GM12878 (cell line): ENCODE results near the gene ACSF3. TPM values are rescaled to one million over a fixed set of nuclear protein-coding genes. Genes with fewer than 3 reads are reported as not detected.

Experiments used
- ATAC-seq: fragments of 200-7000 bp; cut with Tn5 transposase; 3 replicates; pipeline ENCODE4 v1.9.1; 2020; ENCODE audit warnings: mild to moderate bottlenecking, moderate library complexity
- BruUV-seq: library from RNA; stranded (reverse); fragments of 400-500 nt; replicated peaks from 2 replicates; lab custom pipeline; 2021; lab: Mats Ljungman, UMichigan
- CTCF ChIA-PET: fragments of 300-600 bp; sonication (Branson Sonifier 250); formaldehyde crosslinking; extraction: SDS; loops from one replicate; lab custom pipeline; 2021; ENCODE audit warnings: inconsistent platforms; lab: Yijun Ruan, JAX
- POLR2A ChIA-PET: fragments of 350-600 bp; formaldehyde crosslinking; extraction: SDS; loops from one replicate; lab custom pipeline; 2021; ENCODE audit warnings: inconsistent platforms; lab: Charles Lee
- RAD21 ChIA-PET: fragments of 300-600 bp; sonication (Branson Sonifier 250); formaldehyde crosslinking; loops from one replicate; lab custom pipeline; 2023; ENCODE audit warnings: antibody characterized with exemption; ENCODE audit not compliant: unreplicated experiment; lab: Charles Lee
- SMC1A ChIA-PET: fragments of 300-600 bp; sonication (Branson Sonifier 250); formaldehyde crosslinking; loops from one replicate; lab custom pipeline; 2023; ENCODE audit not compliant: unreplicated experiment, uncharacterized antibody; lab: Charles Lee
- DNase-seq: peaks from one replicate; pipeline ENCODE4 v3.0.0-alpha.2; 2011; ENCODE audit warnings: low read depth, low spot score
- FAIRE-seq: peaks from 3 replicates; lab custom pipeline; 2011; peaks lifted over from hg19 to GRCh38; lab: Jason Lieb, UNC
- H2AFZ ChIP-seq: 2 replicates; pipeline ENCODE4 v1.6.0; 2011; ENCODE audit warnings: low read depth, low read length, control low read depth; ENCODE audit not compliant: control insufficient read depth
- H3K27ac ChIP-seq: 2 replicates; pipeline ENCODE4 v1.5.1; 2011; ENCODE audit warnings: control low read depth; ENCODE audit not compliant: control insufficient read depth, insufficient read depth
- H3K27me3 ChIP-seq, 2 experiments: replicated peaks in 1 of 2; 2 replicates each; pipeline versions ENCODE4 v1.6.0 to v1.6.1; 2011; ENCODE audit warnings: low read length in 1 of 2; ENCODE audit not compliant: control insufficient read depth in 2 of 2, insufficient read depth in 2 of 2
- H3K36me3 ChIP-seq, 2 experiments: 2 replicates each; pipeline ENCODE4 v1.5.1; 2011; ENCODE audit warnings: low read length in 1 of 2; ENCODE audit not compliant: control insufficient read depth in 2 of 2, insufficient read depth in 2 of 2
- H3K4me1 ChIP-seq: 2 replicates; pipeline ENCODE4 v1.6.1; 2011; ENCODE audit warnings: mild to moderate bottlenecking, low read length, moderate library complexity, mixed read lengths; ENCODE audit not compliant: control insufficient read depth, insufficient read depth
- H3K4me2 ChIP-seq: 2 replicates; pipeline ENCODE4 v1.6.0; 2011; ENCODE audit warnings: control low read depth; ENCODE audit not compliant: control insufficient read depth, insufficient read depth
- H3K4me3 ChIP-seq: fragments of 200-600 bp; sonication (generic); 2 replicates; pipeline ENCODE4 v1.5.1; 2016
- H3K79me2 ChIP-seq: 2 replicates; pipeline ENCODE4 v1.6.0; 2011; ENCODE audit warnings: low read length; ENCODE audit not compliant: control insufficient read depth, insufficient read depth
- H3K9ac ChIP-seq: 2 replicates; pipeline ENCODE4 v1.8.0; 2011; ENCODE audit warnings: low read length, control low read depth, mixed read lengths; ENCODE audit not compliant: control insufficient read depth, insufficient read depth
- H3K9me3 ChIP-seq: replicated peaks from 3 replicates; pipeline ENCODE4 v1.5.1; 2011; ENCODE audit warnings: mild to moderate bottlenecking, low read length; ENCODE audit not compliant: control insufficient read depth, insufficient read depth
- H4K20me1 ChIP-seq: 2 replicates; pipeline ENCODE4 v1.6.0; 2011; ENCODE audit not compliant: control insufficient read depth, insufficient read depth
- CEBPB ChIP-seq, 2 experiments: fragments of 150-350 bp in 1 of 2; IDR thresholded peaks; 2 replicates each; pipeline ENCODE4 v1.6.1; 2012 to 2014; ENCODE audit warnings: low read depth in 2 of 2, low read length in 2 of 2, borderline replicate concordance in 1 of 2, inconsistent platforms in 1 of 2
- CHD4 ChIP-seq: fragments of 200-600 bp; sonication (generic); IDR thresholded peaks from 2 replicates; pipeline ENCODE4 v1.6.1; 2016; ENCODE audit warnings: mild to moderate bottlenecking
- HDAC2 ChIP-seq: fragments of 200-600 bp; sonication (generic); IDR thresholded peaks from 2 replicates; pipeline ENCODE4 v1.6.1; 2017
- KAT2A ChIP-seq: conservative IDR thresholded peaks from 2 replicates; pipeline ENCODE4 v1.6.1; 2011; ENCODE audit warnings: low read depth, low read length; ENCODE audit not compliant: control insufficient read depth
- MEF2B ChIP-seq: fragments of 450-650 bp; IDR thresholded peaks from 2 replicates; pipeline ENCODE4 v1.6.1; 2018; ENCODE audit warnings: mild to moderate bottlenecking, moderate library complexity; ENCODE audit not compliant: partially characterized antibody, poor library complexity, severe bottlenecking
- POLR2A ChIP-seq: IDR thresholded peaks from 2 replicates; pipeline ENCODE4 v1.6.1; 2011; ENCODE audit warnings: low read depth, mild to moderate bottlenecking, low read length
- POLR2AphosphoS5 ChIP-seq: IDR thresholded peaks from 2 replicates; pipeline ENCODE4 v1.6.1; 2011; ENCODE audit warnings: mild to moderate bottlenecking, low read length, inconsistent platforms
- TCF3 ChIP-seq: IDR thresholded peaks from 2 replicates; pipeline ENCODE4 v1.6.1; 2012; ENCODE audit warnings: low read depth, mild to moderate bottlenecking, low read length, borderline replicate concordance; ENCODE audit not compliant: insufficient read depth
- WGBS: methylation state at CpG from one replicate; pipeline ENCODE4 v1.1.6; 2016; ENCODE audit warnings: low lambda C conversion rate; ENCODE audit not compliant: insufficient replicate concordance, insufficient coverage; ENCODE audit errors: missing lambda C conversion rate; 5-methylcytosine and 5-hydroxymethylcytosine counted together
- in situ Hi-C: fragments of 300-500 bp; cut with MboI; formaldehyde crosslinking; loops from 9 replicates; pipeline ENCODE4 v1.14.3; 2018; ENCODE audit warnings: mixed read lengths
- intact Hi-C: fragments of 100-400 bp; cut with micrococcal nuclease; formaldehyde crosslinking; loops from one replicate; pipeline ENCODE4 v1.14.2; 2022; ENCODE audit not compliant: unreplicated experiment
- polyA plus RNA-seq, 11 experiments: library from polyadenylated mRNA; depleted of rRNA in 4 of 11; unstranded in 6 of 11; stranded (reverse) in 5 of 11; fragments of >200 nt; fragmentation: Nextera tagmentation in 4 of 11; fragmentation: Illumina TruSeq in 1 of 11; extraction: Ambion mirVana in 4 of 11; extraction: Trizol in 1 of 11; gene quantifications; 1 replicate in 1 of 11; 2 replicates in 10 of 11; pipeline versions ENCODE4 v1.2.1 to v1.2.3, GENCODE V29; 2011 to 2016; ENCODE audit warnings: inconsistent platforms in 2 of 11, missing spikeins in 2 of 11, low read depth in 1 of 11
- total RNA-seq, 4 experiments: library from RNA; depleted of rRNA in 3 of 4; stranded (reverse); fragments of >200 nt in 3 of 4; fragmentation: Illumina TruSeq in 1 of 4; extraction: Trizol in 1 of 4; gene quantifications; 2 replicates each; pipeline versions ENCODE4 v1.2.1 to v1.2.3, GENCODE V29; 2013 to 2021
- TF ChIP-seq, protein P1 (sequence below): IDR thresholded peaks from 2 replicates; pipeline ENCODE4 v1.6.1; 2011; ENCODE audit warnings: borderline replicate concordance, low read depth, mild to moderate bottlenecking, moderate library complexity, low read length; ENCODE audit not compliant: insufficient read depth, poor library complexity, severe bottlenecking
- TF ChIP-seq, protein P2 (sequence below): IDR thresholded peaks from 2 replicates; pipeline ENCODE4 v1.6.1; 2012; ENCODE audit warnings: improper control_type of control experiment, low read depth, low read length; ENCODE audit not compliant: insufficient replicate concordance

The ACSF3 gene
- total and polyA plus RNA-seq, 10 of the 15 experiments (the other 5 are each of a cell fraction or from before 2014, with no cell fraction given): 1.0 to 44.4 (median 25.8) TPM

DNA sequence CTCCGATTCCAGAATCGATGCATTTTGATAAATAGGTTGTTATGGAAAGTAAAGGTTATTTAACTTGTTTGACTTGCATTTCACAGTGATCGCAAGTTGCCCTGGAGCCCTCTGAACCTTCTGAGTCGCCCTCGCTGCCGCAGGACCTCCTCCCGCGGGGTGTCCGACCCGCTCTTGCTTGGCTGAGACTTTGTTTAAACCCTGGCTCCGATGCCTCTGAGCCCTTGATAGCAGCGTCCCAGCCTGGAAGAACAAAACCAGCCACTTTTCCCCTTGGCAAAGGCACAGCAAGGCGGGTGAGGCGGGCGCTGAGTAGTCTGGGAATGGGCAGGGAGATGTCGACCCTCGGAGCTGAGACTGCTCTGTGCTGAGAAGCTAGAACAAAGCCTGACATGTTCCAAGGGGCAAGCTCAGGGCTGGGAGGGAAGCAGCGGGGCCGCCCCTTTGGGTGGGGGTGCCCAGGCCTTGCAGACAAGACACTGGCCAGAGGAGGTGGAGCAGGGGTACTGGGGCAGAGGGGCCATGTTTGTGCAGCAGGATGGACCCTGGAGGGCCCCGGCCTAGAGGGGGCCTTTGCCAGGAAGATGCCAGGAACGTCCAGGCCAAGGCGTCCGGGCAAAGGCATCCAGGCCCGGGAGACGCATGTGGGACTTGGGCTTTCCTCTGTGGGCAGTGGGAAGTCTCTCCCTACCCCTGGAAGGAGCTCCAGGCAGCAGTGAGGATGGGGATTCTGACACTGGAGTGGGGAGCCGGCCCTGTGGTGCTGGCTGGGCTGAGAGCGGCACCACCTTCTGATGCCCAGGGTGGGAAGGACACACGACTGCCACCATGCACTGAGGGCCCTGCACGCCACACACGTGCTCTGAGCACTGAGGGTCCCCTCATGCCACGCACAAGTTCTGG is 47.6 kb downstream of the ACSF3 start:
- H4K20me1 ChIP-seq: no peaks in the 10 kb centered on the region
- no peak overlapping the region for H3K27ac ChIP-seq
- FAIRE-seq: no peak
- SMC1A ChIA-PET: no interaction called here
- H3K27me3 ChIP-seq: no peaks in the 10 kb centered on the region
- H3K36me3 ChIP-seq: peaks cover 8 to 16% of the 10 kb centered on the region in 2 experiments
- DNase-seq: no peak
- TF ChIP-seq KAT2A (no peak), TCF3 (no peak), POLR2A (peak; percentile 28; the same call in 1 of the 2 replicates)
- TF ChIP-seq, protein P1, sequence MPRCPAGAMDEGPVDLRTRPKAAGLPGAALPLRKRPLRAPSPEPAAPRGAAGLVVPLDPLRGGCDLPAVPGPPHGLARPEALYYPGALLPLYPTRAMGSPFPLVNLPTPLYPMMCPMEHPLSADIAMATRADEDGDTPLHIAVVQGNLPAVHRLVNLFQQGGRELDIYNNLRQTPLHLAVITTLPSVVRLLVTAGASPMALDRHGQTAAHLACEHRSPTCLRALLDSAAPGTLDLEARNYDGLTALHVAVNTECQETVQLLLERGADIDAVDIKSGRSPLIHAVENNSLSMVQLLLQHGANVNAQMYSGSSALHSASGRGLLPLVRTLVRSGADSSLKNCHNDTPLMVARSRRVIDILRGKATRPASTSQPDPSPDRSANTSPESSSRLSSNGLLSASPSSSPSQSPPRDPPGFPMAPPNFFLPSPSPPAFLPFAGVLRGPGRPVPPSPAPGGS: peak; percentile 29
- H3K4me3 ChIP-seq: no peak overlapping the region
- no peak overlapping the region for H2AFZ ChIP-seq
- no peaks in the 10 kb centered on the region; the same call in 2 of the 3 replicates for H3K9me3 ChIP-seq
- ATAC-seq: no peak
- no peak overlapping the region for H3K4me2 ChIP-seq
- no TSS peak for BruUV-seq
- CTCF ChIA-PET: no interaction called here
- no peaks in the 10 kb centered on the region for H3K79me2 ChIP-seq
- no peak overlapping the region for H3K9ac ChIP-seq
- RAD21 ChIA-PET: no interaction called here
- H3K4me1 ChIP-seq: no peaks in the 10 kb centered on the region
- 96% methylated on average over 31 of the region's 31 CpGs for WGBS
- POLR2A ChIA-PET: no interaction called here
- intact Hi-C loops (no loop called here), in situ Hi-C loops (no loop called here)

DNA sequence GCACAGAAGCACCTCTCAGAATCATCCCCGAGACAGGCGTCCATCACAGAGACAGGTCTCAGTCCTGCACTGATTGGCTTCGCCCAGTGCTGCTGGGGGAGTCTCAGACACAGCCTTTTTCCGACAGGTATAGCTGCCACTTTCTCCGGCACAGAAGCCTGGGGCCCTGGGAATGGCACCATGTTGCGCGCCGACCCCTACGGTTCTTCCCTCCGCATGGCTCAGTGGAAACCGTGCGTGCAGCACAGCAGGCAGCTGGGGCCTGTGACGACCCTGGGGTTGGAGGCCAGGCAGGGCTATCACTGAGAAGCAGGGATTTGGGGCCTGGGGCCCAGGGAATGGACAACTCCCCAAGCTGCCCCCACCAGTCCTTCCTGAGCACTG is 48.2 kb downstream of the ACSF3 start:
- WGBS: 98% methylated on average over 13 of the region's 13 CpGs
- no TSS peak for BruUV-seq
- H3K27ac ChIP-seq: no peak overlapping the region
- peaks cover 6 to 15% of the 10 kb centered on the region in 2 experiments for H3K36me3 ChIP-seq
- no peak overlapping the region for H3K9ac ChIP-seq
- no peak overlapping the region for H3K4me2 ChIP-seq
- H3K9me3 ChIP-seq: no peaks in the 10 kb centered on the region; the same call in 2 of the 3 replicates
- CTCF ChIA-PET: no interaction called here
- H3K27me3 ChIP-seq: no peaks in the 10 kb centered on the region
- POLR2A ChIA-PET: no interaction called here
- H2AFZ ChIP-seq: no peak overlapping the region
- no peaks in the 10 kb centered on the region for H3K4me1 ChIP-seq
- no peaks in the 10 kb centered on the region for H4K20me1 ChIP-seq
- no peak for ATAC-seq
- in situ Hi-C loops: no loop called here
- intact Hi-C loops: no loop called here
- no peak for FAIRE-seq
- SMC1A ChIA-PET: no interaction called here
- no peak for DNase-seq
- H3K79me2 ChIP-seq: no peaks in the 10 kb centered on the region
- RAD21 ChIA-PET: no interaction called here
- no peak overlapping the region for H3K4me3 ChIP-seq
- no peak for TF ChIP-seq CHD4
- TF ChIP-seq, protein P2, sequence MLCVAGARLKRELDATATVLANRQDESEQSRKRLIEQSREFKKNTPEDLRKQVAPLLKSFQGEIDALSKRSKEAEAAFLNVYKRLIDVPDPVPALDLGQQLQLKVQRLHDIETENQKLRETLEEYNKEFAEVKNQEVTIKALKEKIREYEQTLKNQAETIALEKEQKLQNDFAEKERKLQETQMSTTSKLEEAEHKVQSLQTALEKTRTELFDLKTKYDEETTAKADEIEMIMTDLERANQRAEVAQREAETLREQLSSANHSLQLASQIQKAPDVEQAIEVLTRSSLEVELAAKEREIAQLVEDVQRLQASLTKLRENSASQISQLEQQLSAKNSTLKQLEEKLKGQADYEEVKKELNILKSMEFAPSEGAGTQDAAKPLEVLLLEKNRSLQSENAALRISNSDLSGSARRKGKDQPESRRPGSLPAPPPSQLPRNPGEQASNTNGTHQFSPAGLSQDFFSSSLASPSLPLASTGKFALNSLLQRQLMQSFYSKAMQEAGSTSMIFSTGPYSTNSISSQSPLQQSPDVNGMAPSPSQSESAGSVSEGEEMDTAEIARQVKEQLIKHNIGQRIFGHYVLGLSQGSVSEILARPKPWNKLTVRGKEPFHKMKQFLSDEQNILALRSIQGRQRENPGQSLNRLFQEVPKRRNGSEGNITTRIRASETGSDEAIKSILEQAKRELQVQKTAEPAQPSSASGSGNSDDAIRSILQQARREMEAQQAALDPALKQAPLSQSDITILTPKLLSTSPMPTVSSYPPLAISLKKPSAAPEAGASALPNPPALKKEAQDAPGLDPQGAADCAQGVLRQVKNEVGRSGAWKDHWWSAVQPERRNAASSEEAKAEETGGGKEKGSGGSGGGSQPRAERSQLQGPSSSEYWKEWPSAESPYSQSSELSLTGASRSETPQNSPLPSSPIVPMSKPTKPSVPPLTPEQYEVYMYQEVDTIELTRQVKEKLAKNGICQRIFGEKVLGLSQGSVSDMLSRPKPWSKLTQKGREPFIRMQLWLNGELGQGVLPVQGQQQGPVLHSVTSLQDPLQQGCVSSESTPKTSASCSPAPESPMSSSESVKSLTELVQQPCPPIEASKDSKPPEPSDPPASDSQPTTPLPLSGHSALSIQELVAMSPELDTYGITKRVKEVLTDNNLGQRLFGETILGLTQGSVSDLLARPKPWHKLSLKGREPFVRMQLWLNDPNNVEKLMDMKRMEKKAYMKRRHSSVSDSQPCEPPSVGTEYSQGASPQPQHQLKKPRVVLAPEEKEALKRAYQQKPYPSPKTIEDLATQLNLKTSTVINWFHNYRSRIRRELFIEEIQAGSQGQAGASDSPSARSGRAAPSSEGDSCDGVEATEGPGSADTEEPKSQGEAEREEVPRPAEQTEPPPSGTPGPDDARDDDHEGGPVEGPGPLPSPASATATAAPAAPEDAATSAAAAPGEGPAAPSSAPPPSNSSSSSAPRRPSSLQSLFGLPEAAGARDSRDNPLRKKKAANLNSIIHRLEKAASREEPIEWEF: no peak
- no peak for TF ChIP-seq MEF2B
- no peak for TF ChIP-seq HDAC2
- TF ChIP-seq CEBPB (IDR thresholded peaks at IDR 0.05; ENCODE audit: borderline replicate concordance in 1 of 2, low read depth in 2 of 2, low read length in 2 of 2): no peak
- TF ChIP-seq POLR2AphosphoS5: no peak
